ENCODE measurements around the gene USP10. TPM values are rescaled to one million over a fixed set of nuclear protein-coding genes. Genes with fewer than 3 reads are reported as not detected.
"Not testable (repeated sequence)": the region's sequence is repeated elsewhere in the genome, so short reads cannot be mapped to it uniquely, and the experiment has no call there.

Gene USP10
- total RNA-seq, 4 donors from 2014 or later, result 49.1 to 70.2 (median 60.0) TPM

GRCh38 chr16:84692451-84693214 is 7.2 kb upstream of the USP10 start:
- ATAC-seq, result no peak
- H3K27ac ChIP-seq, result no peak overlapping the region
- no peaks in the 10 kb centered on the region for H3K36me3 ChIP-seq
- H3K9me3 ChIP-seq, result no peaks in the 10 kb centered on the region
- H3K4me3 ChIP-seq, result no peak overlapping the region
- H3K27me3 ChIP-seq, result peaks cover 8% of the 10 kb centered on the region
- TF ChIP-seq POLR2AphosphoS5 (IDR thresholded peaks at IDR 0.05) (no peak), CTCF (IDR thresholded peaks at IDR 0.05) (no peak), EP300 (IDR thresholded peaks at IDR 0.05) (no peak), POLR2A (IDR thresholded peaks at IDR 0.05) (no peak)
- WGBS, 2 donors (ENCODE audit: low coverage in 1 of 2), result 48 to 69% methylated on average over 6 of the region's 6 CpGs
- no peaks in the 10 kb centered on the region for H3K4me1 ChIP-seq

GRCh38 chr16:84693869-84694268 is 5.9 kb upstream of the USP10 start:
- H3K36me3 ChIP-seq, H3K27ac ChIP-seq, H3K9me3 ChIP-seq, ATAC-seq, H3K4me3 ChIP-seq, H3K4me1 ChIP-seq, H3K27me3 ChIP-seq: not testable (repeated sequence)
- WGBS, 2 donors (ENCODE audit: low coverage in 1 of 2), result 89 to 92% methylated on average over 7 to 8 of the region's 10 CpGs

GRCh38 chr16:84694980-84695379 is 4.8 kb upstream of the USP10 start:
- Histone ChIP-seq H3K4me3 (no peak overlapping the region), H3K27ac (no peak overlapping the region), H3K36me3 (no peaks in the 10 kb centered on the region), H3K9me3 (no peaks in the 10 kb centered on the region), H3K27me3 (no peaks in the 10 kb centered on the region), H3K4me1 (peaks cover 0 to 8% (median 5%) of the 10 kb centered on the region in 3 donors)
- WGBS, 2 donors (ENCODE audit: low coverage in 1 of 2), result 92 to 100% methylated on average over 1 to 2 of the region's 2 CpGs
- no peak for TF ChIP-seq POLR2AphosphoS5 (IDR thresholded peaks at IDR 0.05)
- ATAC-seq, result no peak

GRCh38 chr16:84699147-84699711 is 571 bp upstream of the USP10 start:
- Histone ChIP-seq H3K27me3 (no peaks in the 10 kb centered on the region), H3K27ac (peak overlapping the region in 3 of 4 donors; percentile 84 to 92 (median 84)), H3K4me1 (peaks cover 0 to 42% (median 10%) of the 10 kb centered on the region in 3 donors), H3K9me3 (no peaks in the 10 kb centered on the region), H3K36me3 (no peaks in the 10 kb centered on the region), H3K4me3 (peak overlapping the region; percentile 78 to 86)
- no peak for ATAC-seq
- WGBS, 2 donors (ENCODE audit: low coverage in 1 of 2), result 52 to 53% methylated on average over 5 to 10 of the region's 29 CpGs
- no peak for TF ChIP-seq EP300 (IDR thresholded peaks at IDR 0.05)
- no peak for TF ChIP-seq POLR2A (IDR thresholded peaks at IDR 0.05)
- TF ChIP-seq CTCF (IDR thresholded peaks at IDR 0.05), result no peak
- no peak for TF ChIP-seq POLR2AphosphoS5 (IDR thresholded peaks at IDR 0.05)

- Histone ChIP-seq H3K27ac (peak overlapping the region; percentile 37 to 92 (median 84)), H3K4me1 (peaks cover 0 to 42% (median 10%) of the 10 kb centered on the region in 3 donors), H3K4me3 (peak overlapping the region; percentile 78 to 86), H3K9me3 (no peaks in the 10 kb centered on the region), H3K27me3 (no peaks in the 10 kb centered on the region), H3K36me3 (no peaks in the 10 kb centered on the region)
- no peak for ATAC-seq
- TF ChIP-seq POLR2A (IDR thresholded peaks at IDR 0.05), result no peak
- TF ChIP-seq POLR2AphosphoS5 (IDR thresholded peaks at IDR 0.05), result no peak
- TF ChIP-seq EP300 (IDR thresholded peaks at IDR 0.05), result no peak
- TF ChIP-seq CTCF (IDR thresholded peaks at IDR 0.05), result no peak
- 8 to 14% methylated on average over 16 of the region's 28 CpGs for WGBS, 2 donors (ENCODE audit: low coverage in 1 of 2)
These were observed 873 bp downstream of the USP10 start for GRCh38 chr16:84700446-84701300.
